ENCODE data around the gene PRAC1.

The PRAC1 gene

DNA sequence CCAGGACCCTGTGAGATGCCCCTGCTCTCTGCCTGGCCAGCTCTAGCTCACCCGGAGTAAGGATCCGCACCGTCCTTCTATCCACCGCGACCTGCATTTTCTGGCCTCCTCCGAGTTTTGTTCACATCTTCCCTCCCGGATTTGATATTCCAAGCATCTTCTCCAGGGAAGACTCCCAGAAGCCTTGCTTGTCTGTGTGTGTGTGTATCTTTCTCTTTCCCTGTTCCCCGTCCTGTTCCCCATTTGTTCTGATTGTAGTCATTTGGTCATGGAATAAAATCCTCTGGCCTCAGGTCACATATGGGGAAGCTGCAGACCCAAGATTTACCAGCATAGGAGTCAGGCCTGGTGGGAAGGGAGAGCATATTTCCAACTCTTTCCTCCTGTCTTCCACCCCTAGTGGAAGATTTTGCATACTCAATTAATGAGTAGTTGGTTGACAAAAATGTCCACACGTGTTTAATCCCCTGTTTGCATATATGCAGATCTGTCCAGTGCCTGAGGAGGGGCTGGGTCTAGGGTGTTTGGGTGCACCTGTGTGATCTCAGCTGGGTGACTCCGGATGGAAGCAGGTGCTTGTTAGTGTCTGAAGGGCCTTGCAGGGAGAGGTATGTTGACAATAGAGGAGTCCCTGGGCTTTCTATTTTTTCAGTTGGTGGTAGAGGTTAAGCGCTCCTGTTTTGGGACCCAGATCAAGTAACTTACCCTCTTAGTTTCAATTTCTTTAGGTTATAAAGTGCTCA is 1.9 kb downstream of the PRAC1 start:
- H3K4me1 ChIP-seq (ENCODE audit: low read depth, poor library complexity, severe bottlenecking) = peaks cover 26% of the 10 kb centered on the region
- no peaks in the 10 kb centered on the region for H3K79me2 ChIP-seq (ENCODE audit: insufficient read depth, low read depth)
- H3K27me3 ChIP-seq (ENCODE audit: insufficient read depth, low read depth) = peaks cover 6% of the 10 kb centered on the region; the same call in 1 of the 2 replicates
- no peaks in the 10 kb centered on the region; the same call in 1 of the 2 replicates for H4K20me1 ChIP-seq (ENCODE audit: insufficient read depth)
- no peak overlapping the region for H3K4me3 ChIP-seq (IDR thresholded peaks at IDR 0.05; ENCODE audit: insufficient read depth, low read depth, low read length)
- TF ChIP-seq, protein P1, sequence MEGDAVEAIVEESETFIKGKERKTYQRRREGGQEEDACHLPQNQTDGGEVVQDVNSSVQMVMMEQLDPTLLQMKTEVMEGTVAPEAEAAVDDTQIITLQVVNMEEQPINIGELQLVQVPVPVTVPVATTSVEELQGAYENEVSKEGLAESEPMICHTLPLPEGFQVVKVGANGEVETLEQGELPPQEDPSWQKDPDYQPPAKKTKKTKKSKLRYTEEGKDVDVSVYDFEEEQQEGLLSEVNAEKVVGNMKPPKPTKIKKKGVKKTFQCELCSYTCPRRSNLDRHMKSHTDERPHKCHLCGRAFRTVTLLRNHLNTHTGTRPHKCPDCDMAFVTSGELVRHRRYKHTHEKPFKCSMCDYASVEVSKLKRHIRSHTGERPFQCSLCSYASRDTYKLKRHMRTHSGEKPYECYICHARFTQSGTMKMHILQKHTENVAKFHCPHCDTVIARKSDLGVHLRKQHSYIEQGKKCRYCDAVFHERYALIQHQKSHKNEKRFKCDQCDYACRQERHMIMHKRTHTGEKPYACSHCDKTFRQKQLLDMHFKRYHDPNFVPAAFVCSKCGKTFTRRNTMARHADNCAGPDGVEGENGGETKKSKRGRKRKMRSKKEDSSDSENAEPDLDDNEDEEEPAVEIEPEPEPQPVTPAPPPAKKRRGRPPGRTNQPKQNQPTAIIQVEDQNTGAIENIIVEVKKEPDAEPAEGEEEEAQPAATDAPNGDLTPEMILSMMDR (conservative IDR thresholded peaks at IDR 0.05; ENCODE audit: low read depth, low read length) = no peak
- H3K4me2 ChIP-seq = peak overlapping the region; percentile 62
- H3K9ac ChIP-seq = peak overlapping the region; percentile 23; the same call in 1 of the 2 replicates
- no peaks in the 10 kb centered on the region for H3K36me3 ChIP-seq (ENCODE audit: insufficient read depth)
- peak overlapping the region; percentile 38; the same call in 1 of the 2 replicates for H3K27ac ChIP-seq
- peak overlapping the region; percentile 37; the same call in 1 of the 2 replicates for H2AFZ ChIP-seq (ENCODE audit: low read depth)

DNA sequence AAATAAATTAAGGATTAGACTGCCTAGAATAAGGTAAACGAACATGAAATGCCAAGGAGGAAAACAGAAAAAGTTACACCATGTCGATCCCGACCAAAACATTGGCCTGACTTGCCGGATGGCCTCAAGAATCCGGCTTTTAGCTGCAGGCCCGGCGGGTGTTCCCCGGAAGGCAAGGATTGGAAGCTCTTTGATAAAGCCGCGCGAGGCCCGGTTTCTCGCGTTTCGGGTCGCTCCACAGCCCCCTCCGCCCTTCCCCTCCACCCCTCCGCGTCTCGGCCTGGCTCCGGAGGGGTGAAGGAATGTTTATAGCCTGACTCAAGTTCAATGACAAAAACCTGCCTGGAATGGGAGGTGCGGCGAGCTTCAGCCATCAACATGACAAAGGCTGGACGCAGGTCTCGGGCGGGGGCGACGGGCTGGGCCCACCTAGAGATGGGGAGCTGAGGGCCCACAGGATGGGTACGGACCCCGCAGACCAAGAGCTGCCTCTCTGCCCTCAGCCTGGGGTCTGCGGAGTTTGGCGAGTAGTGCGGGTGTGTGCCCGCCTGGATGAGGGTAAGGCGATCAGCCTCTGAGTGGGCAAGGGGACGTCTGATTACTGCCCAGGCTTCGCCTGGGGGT is 2.6 kb downstream of the PRAC1 start:
- H3K4me1 ChIP-seq (ENCODE audit: low read depth, poor library complexity, severe bottlenecking) = peaks cover 26% of the 10 kb centered on the region
- H3K9ac ChIP-seq = no peak overlapping the region
- peak overlapping the region; percentile 37; the same call in 1 of the 2 replicates for H2AFZ ChIP-seq (ENCODE audit: low read depth)
- TF ChIP-seq, protein P1 (conservative IDR thresholded peaks at IDR 0.05; ENCODE audit: low read depth, low read length) = no peak
- no peak overlapping the region for H3K4me3 ChIP-seq (IDR thresholded peaks at IDR 0.05; ENCODE audit: insufficient read depth, low read depth, low read length)
- no peaks in the 10 kb centered on the region; the same call in 1 of the 2 replicates for H4K20me1 ChIP-seq (ENCODE audit: insufficient read depth)
- peak overlapping the region; percentile 62; the same call in 1 of the 2 replicates for H3K4me2 ChIP-seq
- H3K79me2 ChIP-seq (ENCODE audit: insufficient read depth, low read depth) = no peaks in the 10 kb centered on the region
- H3K36me3 ChIP-seq (ENCODE audit: insufficient read depth) = no peaks in the 10 kb centered on the region
- no peak overlapping the region for H3K27ac ChIP-seq
- no peaks in the 10 kb centered on the region; the same call in 1 of the 2 replicates for H3K27me3 ChIP-seq (ENCODE audit: insufficient read depth, low read depth)

- Histone ChIP-seq H3K9ac (no peak overlapping the region), H3K27ac (no peak overlapping the region), H3K4me3 (IDR thresholded peaks at IDR 0.05; ENCODE audit: insufficient read depth, low read depth, low read length) (no peak overlapping the region), H3K27me3 (ENCODE audit: insufficient read depth, low read depth) (no peaks in the 10 kb centered on the region; the same call in 1 of the 2 replicates), H3K4me2 (no peak overlapping the region), H4K20me1 (ENCODE audit: insufficient read depth) (no peaks in the 10 kb centered on the region), H2AFZ (ENCODE audit: low read depth) (no peak overlapping the region), H3K4me1 (ENCODE audit: low read depth, poor library complexity, severe bottlenecking) (peaks cover 22% of the 10 kb centered on the region), H3K36me3 (ENCODE audit: insufficient read depth) (no peaks in the 10 kb centered on the region), H3K79me2 (ENCODE audit: insufficient read depth, low read depth) (no peaks in the 10 kb centered on the region)
- TF ChIP-seq, protein P1 (conservative IDR thresholded peaks at IDR 0.05; ENCODE audit: low read depth, low read length) = no peak
Observed at GRCh38 chr17:48718761-48719641, 3.3 kb downstream of the PRAC1 start.

GRCh38 chr17:48718227-48718760 is 4.0 kb downstream of the PRAC1 start:
- no peak overlapping the region for H3K4me2 ChIP-seq
- H3K4me3 ChIP-seq (IDR thresholded peaks at IDR 0.05; ENCODE audit: insufficient read depth, low read depth, low read length) = no peak overlapping the region
- no peaks in the 10 kb centered on the region for H3K36me3 ChIP-seq (ENCODE audit: insufficient read depth)
- H3K79me2 ChIP-seq (ENCODE audit: insufficient read depth, low read depth) = no peaks in the 10 kb centered on the region
- H3K9ac ChIP-seq = no peak overlapping the region
- H3K27ac ChIP-seq = no peak overlapping the region
- H2AFZ ChIP-seq (ENCODE audit: low read depth) = no peak overlapping the region
- peaks cover 22% of the 10 kb centered on the region for H3K4me1 ChIP-seq (ENCODE audit: low read depth, poor library complexity, severe bottlenecking)
- no peaks in the 10 kb centered on the region for H4K20me1 ChIP-seq (ENCODE audit: insufficient read depth)
- TF ChIP-seq, protein P1 (conservative IDR thresholded peaks at IDR 0.05; ENCODE audit: low read depth, low read length) = no peak
- no peaks in the 10 kb centered on the region; the same call in 1 of the 2 replicates for H3K27me3 ChIP-seq (ENCODE audit: insufficient read depth, low read depth)
